Liver (tissue), 9 donors: ENCODE results near the gene ZNF423. TPM values are rescaled to one million over a fixed set of nuclear protein-coding genes. Genes with fewer than 3 reads are reported as not detected.
A peak's percentile ranks its signal among the peaks of the same experiment; 100 is the strongest.

ENCODE experiments used
- DNase-seq: peaks from one replicate; pipeline ENCODE4 v3.0.0-alpha.2; 2017; ENCODE audit warnings: low spot score
- H3K27ac ChIP-seq, 2 donors: one replicate each; pipeline ENCODE4 v1.7.0; 2013; ENCODE audit warnings: inconsistent platforms in 2 of 2, low read length in 2 of 2, control low read depth in 1 of 2, low read depth in 1 of 2, mild to moderate bottlenecking in 1 of 2
- H3K27me3 ChIP-seq, 4 donors: one replicate each; pipeline versions ENCODE4 v1.6.1 to v1.7.0; 2013; ENCODE audit warnings: low read length in 3 of 4, inconsistent platforms in 1 of 4, mild to moderate bottlenecking in 1 of 4, moderate library complexity in 1 of 4; ENCODE audit not compliant: control insufficient read depth in 4 of 4, insufficient read depth in 4 of 4
- H3K36me3 ChIP-seq, 4 donors: one replicate each; pipeline versions ENCODE4 v1.6.1 to v1.7.0; 2013; ENCODE audit warnings: low read length in 3 of 4, mild to moderate bottlenecking in 3 of 4, low read depth in 1 of 4, moderate library complexity in 1 of 4; ENCODE audit not compliant: control insufficient read depth in 4 of 4, insufficient read depth in 3 of 4
- H3K4me1 ChIP-seq, 4 donors: one replicate each; pipeline versions ENCODE4 v1.6.1 to v1.7.0; 2013; ENCODE audit warnings: low read length in 3 of 4, mild to moderate bottlenecking in 3 of 4, moderate library complexity in 1 of 4; ENCODE audit not compliant: control insufficient read depth in 4 of 4, insufficient read depth in 4 of 4
- H3K4me3 ChIP-seq, 3 donors: one replicate each; pipeline versions ENCODE4 v1.6.1 to v1.7.0; 2013; ENCODE audit warnings: low read length in 3 of 3, control low read depth in 1 of 3, low read depth in 1 of 3, mild to moderate bottlenecking in 1 of 3
- H3K9ac ChIP-seq, 2 donors: one replicate each; pipeline ENCODE4 v1.7.0; 2013; ENCODE audit warnings: low read length in 2 of 2, mild to moderate bottlenecking in 2 of 2, moderate library complexity in 2 of 2, control low read depth in 1 of 2, low read depth in 1 of 2
- H3K9me3 ChIP-seq, 4 donors: one replicate each; pipeline versions ENCODE4 v1.6.1 to v1.7.0; 2013; ENCODE audit warnings: low read length in 3 of 4; ENCODE audit not compliant: control insufficient read depth in 4 of 4
- EGR1 ChIP-seq, 2 donors: IDR thresholded peaks; 2 replicates each; pipeline ENCODE4 v1.6.1; 2016 to 2018; ENCODE audit warnings: antibody characterized with exemption in 2 of 2, low read depth in 2 of 2
- FOXA1 ChIP-seq: IDR thresholded peaks from 2 replicates; pipeline ENCODE4 v1.6.1; 2016; ENCODE audit warnings: antibody characterized with exemption
- FOXA2 ChIP-seq: IDR thresholded peaks from 2 replicates; pipeline ENCODE4 v1.6.1; 2016; ENCODE audit warnings: antibody characterized with exemption
- GABPA ChIP-seq, 2 donors: IDR thresholded peaks in 1 of 2; conservative IDR thresholded peaks in 1 of 2; 2 replicates each; pipeline ENCODE4 v1.6.1; 2016; ENCODE audit warnings: antibody characterized with exemption in 2 of 2, mild to moderate bottlenecking in 1 of 2, moderate library complexity in 1 of 2
- HNF4A ChIP-seq, 2 donors: conservative IDR thresholded peaks; 2 replicates each; pipeline ENCODE4 v1.6.1; 2016; ENCODE audit warnings: antibody characterized with exemption in 2 of 2, mild to moderate bottlenecking in 2 of 2
- HNF4G ChIP-seq: IDR thresholded peaks from 2 replicates; pipeline ENCODE4 v1.6.1; 2016; ENCODE audit warnings: antibody characterized with exemption
- JUND ChIP-seq, 2 donors: IDR thresholded peaks; 2 replicates each; pipeline ENCODE4 v1.6.1; 2016; ENCODE audit warnings: antibody characterized with exemption in 2 of 2
- MAX ChIP-seq: IDR thresholded peaks from 2 replicates; pipeline ENCODE4 v1.6.1; 2016; ENCODE audit warnings: antibody characterized with exemption
- NR2F2 ChIP-seq: IDR thresholded peaks from 2 replicates; pipeline ENCODE4 v1.6.1; 2016; ENCODE audit warnings: antibody characterized with exemption
- RAD21 ChIP-seq, 2 donors: IDR thresholded peaks; 2 replicates each; pipeline ENCODE4 v1.6.1; 2016; ENCODE audit warnings: antibody characterized with exemption in 2 of 2, mild to moderate bottlenecking in 2 of 2
- REST ChIP-seq: IDR thresholded peaks from 2 replicates; pipeline ENCODE4 v1.6.1; 2016; ENCODE audit warnings: antibody characterized with exemption, mild to moderate bottlenecking
- RXRA ChIP-seq, 2 donors: IDR thresholded peaks; 2 replicates each; pipeline ENCODE4 v1.6.1; 2017 to 2018; ENCODE audit warnings: antibody characterized with exemption in 2 of 2, mild to moderate bottlenecking in 1 of 2
- SP1 ChIP-seq: IDR thresholded peaks from 2 replicates; pipeline ENCODE4 v1.6.1; 2018; ENCODE audit warnings: antibody characterized with exemption, mild to moderate bottlenecking
- TAF1 ChIP-seq: conservative IDR thresholded peaks from 2 replicates; pipeline ENCODE4 v1.6.1; 2016; ENCODE audit warnings: antibody characterized with exemption, mild to moderate bottlenecking
- YY1 ChIP-seq: IDR thresholded peaks from 2 replicates; pipeline ENCODE4 v1.6.1; 2016; ENCODE audit warnings: antibody characterized with exemption, mild to moderate bottlenecking
- ZBTB33 ChIP-seq: IDR thresholded peaks from 2 replicates; pipeline ENCODE4 v1.6.1; 2016; ENCODE audit warnings: antibody characterized with exemption
- WGBS: extraction: QIAGEN DNeasy Blood & Tissue Kit; methylation state at CpG from one replicate; pipeline ENCODE4 v1.1.7; 2013; 5-methylcytosine and 5-hydroxymethylcytosine counted together
- polyA plus RNA-seq, 2 donors: library from polyadenylated mRNA; stranded (reverse) in 1 of 2; unstranded in 1 of 2; fragments of 200-250 nt in 1 of 2; fragments of >200 nt in 1 of 2; fragmentation: Nextera tagmentation in 1 of 2; extraction: Ambion mirVana in 1 of 2; gene quantifications; one replicate each; pipeline versions ENCODE4 v1.2.1 to v1.2.3, GENCODE V29; 2013 to 2015
- total RNA-seq, 2 donors: library from RNA; depleted of rRNA; stranded (reverse); fragments of >200 nt; gene quantifications; one replicate each; pipeline ENCODE4 v1.2.3, GENCODE V29; 2014
- TF ChIP-seq, protein P1 (sequence below): fragments of 150-350 bp; IDR thresholded peaks from 2 replicates; pipeline ENCODE4 v1.5.1; 2017; ENCODE audit warnings: improper control_type of control experiment, low read depth, low read length; ENCODE audit not compliant: missing input control
- TF ChIP-seq, protein P2 (sequence below): IDR thresholded peaks from 2 replicates; pipeline ENCODE4 v1.6.1; 2016; ENCODE audit warnings: antibody characterized with exemption
- donor health status: healthy.
- donor health status: healthy.
- donor health status: healthy.
- donor health status: healthy.
- donor health status: healthy.

ZNF423 gene
- total and polyA plus RNA-seq, 4 donors, result 0.24 to 1.6 (median 0.39) TPM

- Histone ChIP-seq H3K9ac (no peak overlapping the region), H3K9me3 (no peaks in the 10 kb centered on the region), H3K4me1 (peaks cover 9 to 28% (median 19%) of the 10 kb centered on the region in 4 donors), H3K27me3 (no peaks in the 10 kb centered on the region), H3K4me3 (peak overlapping the region in 2 of 3 donors; percentile 59 to 64), H3K36me3 (no peaks in the 10 kb centered on the region), H3K27ac (peak overlapping the region; percentile 57 to 66)
- no peak for TF ChIP-seq FOXA1
- TF ChIP-seq JUND (IDR thresholded peaks at IDR 0.05), result no peak
- TF ChIP-seq YY1, result no peak
- TF ChIP-seq EGR1 (IDR thresholded peaks at IDR 0.05; ENCODE audit: low read depth in 2 of 2), result no peak
- no peak for TF ChIP-seq RXRA (IDR thresholded peaks at IDR 0.05)
- TF ChIP-seq, protein P1, sequence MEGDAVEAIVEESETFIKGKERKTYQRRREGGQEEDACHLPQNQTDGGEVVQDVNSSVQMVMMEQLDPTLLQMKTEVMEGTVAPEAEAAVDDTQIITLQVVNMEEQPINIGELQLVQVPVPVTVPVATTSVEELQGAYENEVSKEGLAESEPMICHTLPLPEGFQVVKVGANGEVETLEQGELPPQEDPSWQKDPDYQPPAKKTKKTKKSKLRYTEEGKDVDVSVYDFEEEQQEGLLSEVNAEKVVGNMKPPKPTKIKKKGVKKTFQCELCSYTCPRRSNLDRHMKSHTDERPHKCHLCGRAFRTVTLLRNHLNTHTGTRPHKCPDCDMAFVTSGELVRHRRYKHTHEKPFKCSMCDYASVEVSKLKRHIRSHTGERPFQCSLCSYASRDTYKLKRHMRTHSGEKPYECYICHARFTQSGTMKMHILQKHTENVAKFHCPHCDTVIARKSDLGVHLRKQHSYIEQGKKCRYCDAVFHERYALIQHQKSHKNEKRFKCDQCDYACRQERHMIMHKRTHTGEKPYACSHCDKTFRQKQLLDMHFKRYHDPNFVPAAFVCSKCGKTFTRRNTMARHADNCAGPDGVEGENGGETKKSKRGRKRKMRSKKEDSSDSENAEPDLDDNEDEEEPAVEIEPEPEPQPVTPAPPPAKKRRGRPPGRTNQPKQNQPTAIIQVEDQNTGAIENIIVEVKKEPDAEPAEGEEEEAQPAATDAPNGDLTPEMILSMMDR, result no peak
- no peak for TF ChIP-seq NR2F2
- TF ChIP-seq GABPA (IDR thresholded peaks at IDR 0.05 in 1 of 2, conservative IDR thresholded peaks at IDR 0.05 in 1 of 2), result no peak
- TF ChIP-seq, protein P2, sequence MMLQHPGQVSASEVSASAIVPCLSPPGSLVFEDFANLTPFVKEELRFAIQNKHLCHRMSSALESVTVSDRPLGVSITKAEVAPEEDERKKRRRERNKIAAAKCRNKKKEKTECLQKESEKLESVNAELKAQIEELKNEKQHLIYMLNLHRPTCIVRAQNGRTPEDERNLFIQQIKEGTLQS, result no peak
- TF ChIP-seq MAX, result no peak
- no peak for TF ChIP-seq HNF4G
- no peak for TF ChIP-seq HNF4A (conservative IDR thresholded peaks at IDR 0.05)
- TF ChIP-seq ZBTB33, result no peak
- no peak for TF ChIP-seq RAD21 (IDR thresholded peaks at IDR 0.05)
- no peak for TF ChIP-seq SP1
- no peak for TF ChIP-seq REST
- TF ChIP-seq FOXA2, result no peak
- no peak for TF ChIP-seq TAF1
- no peak for DNase-seq
- 2% methylated on average over 90 of the region's 90 CpGs for WGBS
These were observed 2.5 kb upstream of the ZNF423 start for GRCh38 chr16:49858200-49859124.
